Testis (tissue), 5 donors: Measurements from ENCODE around the gene LOXL3. TPM values are rescaled to one million over a fixed set of nuclear protein-coding genes. Genes with fewer than 3 reads are reported as not detected.

Experiments used
- DNase-seq: peaks from one replicate; pipeline ENCODE4 v3.0.0-alpha.2; 2019
- H3K27ac ChIP-seq, 2 donors: fragments of 200-600 bp; sonication (generic); one replicate each; pipeline ENCODE4 v1.5.1; 2019
- H3K27me3 ChIP-seq: fragments of 200-600 bp; sonication (generic); one replicate; pipeline ENCODE4 v1.5.1; 2019
- H3K36me3 ChIP-seq: fragments of 200-600 bp; sonication (generic); one replicate; pipeline ENCODE4 v1.5.1; 2017; ENCODE audit warnings: low read depth; ENCODE audit errors: missing control alignments
- H3K4me1 ChIP-seq: fragments of 200-600 bp; sonication (generic); one replicate; pipeline ENCODE4 v1.5.1; 2019
- H3K4me3 ChIP-seq, 2 donors: fragments of 200-600 bp; sonication (generic); one replicate each; pipeline ENCODE4 v1.5.1; 2017 to 2019
- H3K9me3 ChIP-seq: fragments of 200-600 bp; sonication (generic); one replicate; pipeline ENCODE4 v1.5.1; 2017
- CTCF ChIP-seq, 3 experiments: fragments of 450-650 bp in 2 of 3; fragments of 200-600 bp in 1 of 3; sonication (generic) in 1 of 3; IDR thresholded peaks; one replicate each; pipeline ENCODE4 v1.5.1; 2016 to 2019; ENCODE audit warnings: antibody characterized with exemption in 3 of 3, mild to moderate bottlenecking in 2 of 3, moderate library complexity in 1 of 3
- POLR2A ChIP-seq: fragments of 450-650 bp; IDR thresholded peaks from one replicate; pipeline ENCODE4 v1.6.1; 2017; ENCODE audit warnings: antibody characterized with exemption, mild to moderate bottlenecking, moderate library complexity
- WGBS, 2 donors: methylation state at CpG; one replicate each; pipeline ENCODE4 v1.1.5; 2018; 5-methylcytosine and 5-hydroxymethylcytosine counted together
- intact Hi-C: fragments of 100-400 bp; cut with DNase I; formaldehyde crosslinking; loops from one replicate; pipeline ENCODE4 v1.15.1; 2023; ENCODE audit warnings: low total_unique reads
- long read RNA-seq, 2 donors: transcript quantifications; one replicate each; lab custom pipeline, GENCODE V29; 2026
- polyA plus RNA-seq: library from polyadenylated mRNA; stranded (reverse); fragments of 350-450 nt; fragmentation: Illumina TruSeq; extraction: RNeasy Lipid Tissue Mini Kit (QIAGEN cat#74804); gene quantifications from one replicate; pipeline ENCODE4 v1.2.3, GENCODE V29; 2014; ENCODE audit warnings: low read depth, low replicate concordance; ENCODE audit not compliant: insufficient read depth
- total RNA-seq, 2 donors: library from RNA; depleted of rRNA; stranded (reverse); fragments of >200 nt; gene quantifications; one replicate each; pipeline ENCODE4 v1.2.3, GENCODE V29; 2016

LOXL3 gene, protein sequence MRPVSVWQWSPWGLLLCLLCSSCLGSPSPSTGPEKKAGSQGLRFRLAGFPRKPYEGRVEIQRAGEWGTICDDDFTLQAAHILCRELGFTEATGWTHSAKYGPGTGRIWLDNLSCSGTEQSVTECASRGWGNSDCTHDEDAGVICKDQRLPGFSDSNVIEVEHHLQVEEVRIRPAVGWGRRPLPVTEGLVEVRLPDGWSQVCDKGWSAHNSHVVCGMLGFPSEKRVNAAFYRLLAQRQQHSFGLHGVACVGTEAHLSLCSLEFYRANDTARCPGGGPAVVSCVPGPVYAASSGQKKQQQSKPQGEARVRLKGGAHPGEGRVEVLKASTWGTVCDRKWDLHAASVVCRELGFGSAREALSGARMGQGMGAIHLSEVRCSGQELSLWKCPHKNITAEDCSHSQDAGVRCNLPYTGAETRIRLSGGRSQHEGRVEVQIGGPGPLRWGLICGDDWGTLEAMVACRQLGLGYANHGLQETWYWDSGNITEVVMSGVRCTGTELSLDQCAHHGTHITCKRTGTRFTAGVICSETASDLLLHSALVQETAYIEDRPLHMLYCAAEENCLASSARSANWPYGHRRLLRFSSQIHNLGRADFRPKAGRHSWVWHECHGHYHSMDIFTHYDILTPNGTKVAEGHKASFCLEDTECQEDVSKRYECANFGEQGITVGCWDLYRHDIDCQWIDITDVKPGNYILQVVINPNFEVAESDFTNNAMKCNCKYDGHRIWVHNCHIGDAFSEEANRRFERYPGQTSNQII
- total RNA-seq = 10 to 100 TPM; 13.1 to 15.2 TPM
- polyA plus RNA-seq = 10.5 TPM
- long read RNA-seq, donor 1, partial matches to known transcripts = 0 of 3 reads
- long read RNA-seq, donor 1, other reads (novel, unspliced or antisense) = 0 of 3 reads
- long read RNA-seq, donor 2, transcript LOXL3-201 (14 exons, 3,502 nt) = major isoform, 5 of 20 reads
- long read RNA-seq, donor 2, partial matches to known transcripts = 14 of 20 reads
- long read RNA-seq, donor 2, other reads (novel, unspliced or antisense) = 0 of 20 reads

- peaks cover 21% of the 10 kb centered on the region for H3K4me1 ChIP-seq
- no peaks in the 10 kb centered on the region for H3K9me3 ChIP-seq
- H3K36me3 ChIP-seq = no peaks in the 10 kb centered on the region
- H3K27me3 ChIP-seq = no peaks in the 10 kb centered on the region
- intact Hi-C loops = no loop called here
- peak within 1 kb of the TSS; percentile 66 to 73 for H3K4me3 ChIP-seq
- peak within 1 kb of the TSS; percentile 78 to 86 for H3K27ac ChIP-seq
- DNase-seq = peak; percentile 93
- WGBS, 2 donors = 0 to 1% methylated on average over 15 to 56 of the region's 73 CpGs
- no peak for TF ChIP-seq POLR2A
- TF ChIP-seq CTCF (IDR thresholded peaks at IDR 0.05) = peak in 1 of 3 experiments; percentile 31
Measured at GRCh38 chr2:74553892-74554819, at the start of gene LOXL3, which contains the start of gene DOK1. Gene LOXL3 (minus strand): TSS chr2:74553942. CDS start chr2:74552634, 1,308 bp downstream. Gene DOK1 (plus strand): TSS chr2:74554720. CDS start chr2:74554755, 35 bp downstream.

DNA sequence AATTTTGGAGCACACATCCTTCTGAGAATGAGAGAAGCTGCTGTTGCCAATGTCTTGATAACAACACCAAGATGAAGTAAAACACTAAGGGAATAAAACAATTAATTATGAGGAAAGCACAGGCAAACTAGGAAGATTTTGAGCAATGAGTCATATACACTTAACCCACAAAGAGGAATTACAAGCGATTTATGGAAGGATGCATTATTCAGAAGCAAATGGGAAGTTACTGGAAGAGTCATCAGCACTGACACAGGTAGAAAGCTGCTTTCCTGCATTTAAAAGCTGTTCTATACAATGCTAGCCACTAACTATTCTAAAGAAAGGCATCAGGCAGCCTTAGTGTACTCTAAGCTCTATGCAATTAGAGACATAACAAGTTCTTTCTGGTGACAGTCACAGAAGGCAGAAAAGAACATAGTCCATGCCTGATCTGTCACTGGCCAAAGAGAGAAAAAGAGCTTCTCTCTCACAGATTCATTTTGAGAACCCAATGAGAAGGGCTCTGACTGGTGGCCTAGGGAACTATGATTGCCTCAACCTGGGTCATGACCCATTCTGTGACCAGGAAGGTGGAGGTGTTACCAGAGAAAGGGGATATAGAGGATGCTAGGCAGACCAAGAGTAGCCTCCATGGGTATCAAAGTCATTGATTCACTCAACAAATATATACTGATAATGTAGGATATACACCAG, 49.0 kb upstream of the LOXL3 start:
- no peak for DNase-seq
- no peak overlapping the region for H3K27ac ChIP-seq
- TF ChIP-seq CTCF (IDR thresholded peaks at IDR 0.05) = no peak
- TF ChIP-seq POLR2A = no peak
- intact Hi-C loops = no loop called here
- H3K4me1 ChIP-seq = no peaks in the 10 kb centered on the region
- H3K4me3 ChIP-seq = no peak overlapping the region
- H3K27me3 ChIP-seq = no peaks in the 10 kb centered on the region
- H3K36me3 ChIP-seq = no peaks in the 10 kb centered on the region
- H3K9me3 ChIP-seq = no peaks in the 10 kb centered on the region
- 50 to 57% methylated on average over 1 of the region's 1 CpG for WGBS, 2 donors

DNA sequence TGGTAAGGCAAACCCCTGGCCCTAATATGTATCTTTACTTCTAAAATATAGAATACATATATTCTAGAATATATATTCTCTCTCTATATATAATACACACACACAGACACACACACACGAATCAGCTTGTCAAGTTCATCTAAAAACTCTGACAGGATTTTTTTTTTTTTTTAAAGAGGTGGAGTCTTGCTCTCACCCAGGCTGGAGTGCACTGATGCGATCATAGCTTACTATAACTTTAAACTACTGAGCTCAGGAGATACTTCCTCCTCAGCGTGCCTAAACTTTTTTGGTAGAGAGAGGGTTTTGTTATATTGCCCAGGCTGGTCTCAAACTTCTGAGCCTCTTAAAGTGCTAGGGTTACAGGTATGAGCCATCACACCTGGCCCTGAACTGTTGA, 45.9 kb upstream of the LOXL3 start:
- Histone ChIP-seq H3K27ac (no peak overlapping the region), H3K4me3 (no peak overlapping the region), H3K4me1 (no peaks in the 10 kb centered on the region), H3K9me3 (no peaks in the 10 kb centered on the region), H3K27me3 (no peaks in the 10 kb centered on the region), H3K36me3 (no peaks in the 10 kb centered on the region)
- 64 to 68% methylated on average over 3 of the region's 3 CpGs for WGBS, 2 donors
- intact Hi-C loops = no loop called here
- DNase-seq = no peak
- TF ChIP-seq POLR2A (no peak), CTCF (IDR thresholded peaks at IDR 0.05) (no peak)

- no peak for DNase-seq
Measured at GRCh38 chr2:74597410-74597809, 43.7 kb upstream of the LOXL3 start.

More at GRCh38 chr2:74597410-74597809, 43.7 kb upstream of the LOXL3 start:
- no peaks in the 10 kb centered on the region for H3K36me3 ChIP-seq
- H3K4me1 ChIP-seq = no peaks in the 10 kb centered on the region
- TF ChIP-seq POLR2A (no peak), CTCF (IDR thresholded peaks at IDR 0.05) (no peak)
- intact Hi-C loops = no loop called here
- no peaks in the 10 kb centered on the region for H3K27me3 ChIP-seq
- 73 to 94% methylated on average over 1 of the region's 1 CpG for WGBS, 2 donors
- no peak overlapping the region for H3K27ac ChIP-seq
- H3K4me3 ChIP-seq = no peak overlapping the region
- H3K9me3 ChIP-seq = no peaks in the 10 kb centered on the region
